ENCODE results near the gene NOTCH2. TPM values are rescaled to one million over a fixed set of nuclear protein-coding genes. Genes with fewer than 3 reads are reported as not detected.

Gene NOTCH2
- total RNA-seq, 2 donors from 2014 or later = 171 to 190 TPM

- no peak for DNase-seq (ENCODE audit: low spot score)
- Histone ChIP-seq H3K4me3 (no peak overlapping the region), H3K27ac (no peak overlapping the region), H3K4me1 (ENCODE audit: control insufficient read depth in 1 of 2, low read depth in 2 of 2) (peaks cover 0 to 19% of the 10 kb centered on the region in 2 donors), H3K27me3 (replicated peaks; ENCODE audit: insufficient read depth) (no peaks in the 10 kb centered on the region), H3K9me3 (no peaks in the 10 kb centered on the region), H3K36me3 (no peaks in the 10 kb centered on the region)
- ATAC-seq (ENCODE audit: insufficient number of reproducible peaks, low FRiP score, low read depth) = no peak
- no peak for TF ChIP-seq CTCF (IDR thresholded peaks at IDR 0.05)
Observed at GRCh38 chr1:119888476-119888875, 181.0 kb downstream of the NOTCH2 start.

DNA sequence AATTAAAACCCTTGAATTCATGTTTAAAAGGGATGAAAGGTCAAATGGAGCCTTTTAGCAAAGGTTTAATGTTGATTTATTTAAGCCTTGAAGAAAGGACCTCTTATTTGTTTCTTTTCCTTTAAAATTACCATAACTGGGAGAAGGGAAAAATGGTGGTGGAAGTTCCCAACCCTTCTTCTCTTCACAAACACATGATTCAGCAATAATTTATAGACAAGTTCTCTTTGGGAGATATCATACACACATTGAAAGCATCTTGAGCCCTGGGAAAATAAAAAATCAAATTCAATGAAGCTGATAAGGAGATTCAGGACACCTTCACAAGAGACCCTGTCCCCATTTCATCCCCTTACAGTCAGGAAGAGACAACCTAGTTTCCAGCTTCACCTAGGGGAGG is 182.0 kb downstream of the NOTCH2 start:
- DNase-seq (ENCODE audit: low spot score) = no peak
- no peak overlapping the region for H3K27ac ChIP-seq
- peaks cover 0 to 19% of the 10 kb centered on the region in 2 donors for H3K4me1 ChIP-seq (ENCODE audit: control insufficient read depth in 1 of 2, low read depth in 2 of 2)
- H3K36me3 ChIP-seq = no peaks in the 10 kb centered on the region
- no peaks in the 10 kb centered on the region for H3K27me3 ChIP-seq (replicated peaks; ENCODE audit: insufficient read depth)
- no peak for TF ChIP-seq CTCF (IDR thresholded peaks at IDR 0.05)
- no peak for ATAC-seq (ENCODE audit: insufficient number of reproducible peaks, low FRiP score, low read depth)
- H3K9me3 ChIP-seq = no peaks in the 10 kb centered on the region
- no peak overlapping the region for H3K4me3 ChIP-seq

GRCh38 chr1:119885903-119886783 is 183.3 kb downstream of the NOTCH2 start:
- H3K9me3 ChIP-seq = no peaks in the 10 kb centered on the region
- H3K4me3 ChIP-seq = no peak overlapping the region
- TF ChIP-seq CTCF (IDR thresholded peaks at IDR 0.05) = peak; percentile 62
- DNase-seq (ENCODE audit: low spot score) = no peak
- peaks cover 0 to 19% of the 10 kb centered on the region in 2 donors for H3K4me1 ChIP-seq (ENCODE audit: control insufficient read depth in 1 of 2, low read depth in 2 of 2)
- no peaks in the 10 kb centered on the region for H3K27me3 ChIP-seq (replicated peaks; ENCODE audit: insufficient read depth)
- H3K27ac ChIP-seq = no peak overlapping the region
- H3K36me3 ChIP-seq = no peaks in the 10 kb centered on the region
- ATAC-seq (ENCODE audit: insufficient number of reproducible peaks, low FRiP score, low read depth) = no peak

- Histone ChIP-seq H3K4me3 (no peak overlapping the region), H3K27ac (no peak overlapping the region), H3K27me3 (replicated peaks; ENCODE audit: insufficient read depth) (no peaks in the 10 kb centered on the region), H3K4me1 (ENCODE audit: control insufficient read depth in 1 of 2, low read depth in 2 of 2) (peaks cover 0 to 19% of the 10 kb centered on the region in 2 donors), H3K9me3 (no peaks in the 10 kb centered on the region), H3K36me3 (no peaks in the 10 kb centered on the region)
- no peak for ATAC-seq (ENCODE audit: insufficient number of reproducible peaks, low FRiP score, low read depth)
- TF ChIP-seq CTCF (IDR thresholded peaks at IDR 0.05) = no peak
- no peak for DNase-seq (ENCODE audit: low spot score)
Observed at GRCh38 chr1:119884711-119885110, 184.8 kb downstream of the NOTCH2 start.

GRCh38 chr1:119883826-119884225 is 185.6 kb downstream of the NOTCH2 start:
- H3K9me3 ChIP-seq = no peaks in the 10 kb centered on the region
- no peak overlapping the region for H3K4me3 ChIP-seq
- TF ChIP-seq CTCF (IDR thresholded peaks at IDR 0.05) = no peak
- DNase-seq (ENCODE audit: low spot score) (no peak), ATAC-seq (ENCODE audit: insufficient number of reproducible peaks, low FRiP score, low read depth) (no peak)
- H3K36me3 ChIP-seq = no peaks in the 10 kb centered on the region
- peaks cover 0 to 19% of the 10 kb centered on the region in 2 donors for H3K4me1 ChIP-seq (ENCODE audit: control insufficient read depth in 1 of 2, low read depth in 2 of 2)
- H3K27ac ChIP-seq = no peak overlapping the region
- H3K27me3 ChIP-seq (replicated peaks; ENCODE audit: insufficient read depth) = no peaks in the 10 kb centered on the region

Measured in thoracic aorta (tissue), 2 donors.